Kidney epithelial cell (primary cell): ENCODE results near the gene SIX2. TPM values are rescaled to one million over a fixed set of nuclear protein-coding genes. Genes with fewer than 3 reads are reported as not detected.
"Not testable (repeated sequence)": the region's sequence is repeated elsewhere in the genome, so short reads cannot be mapped to it uniquely, and the experiment has no call there.

ENCODE experiments used
- DNase-seq: peaks from one replicate; pipeline ENCODE4 v3.0.0-alpha.2; 2010; ENCODE audit warnings: low read depth
- H3K27me3 ChIP-seq: 2 replicates; pipeline ENCODE4 v1.6.0; 2011; ENCODE audit warnings: low read length; ENCODE audit not compliant: control insufficient read depth, insufficient read depth
- H3K36me3 ChIP-seq: 2 replicates; pipeline ENCODE4 v1.5.1; 2011; ENCODE audit warnings: low read length; ENCODE audit not compliant: control insufficient read depth, insufficient read depth
- H3K4me3 ChIP-seq: 2 replicates; pipeline ENCODE4 v1.5.1; 2011; ENCODE audit warnings: low read depth, mild to moderate bottlenecking, control low read depth, low read length
- total RNA-seq: library from RNA; depleted of rRNA; stranded (reverse); fragments of >200 nt; gene quantifications from 2 replicates; pipeline ENCODE4 v1.2.3, GENCODE V29; 2015
- TF ChIP-seq, protein P1 (sequence below): IDR thresholded peaks from 2 replicates; pipeline ENCODE4 v1.5.1; 2011; ENCODE audit warnings: mild to moderate bottlenecking, moderate library complexity, low read length, control low read depth, inconsistent platforms; ENCODE audit not compliant: insufficient read depth, poor library complexity, severe bottlenecking

The SIX2 gene
- total RNA-seq, 1 donor from 2014 or later = 0.96 TPM

GRCh38 chr2:45040786-45041185, 31.5 kb upstream of the SIX2 start:
- Histone ChIP-seq H3K36me3 (no peaks in the 10 kb centered on the region), H3K4me3 (no peak overlapping the region), H3K27me3 (peaks cover 14% of the 10 kb centered on the region)
- DNase-seq = no peak
- TF ChIP-seq, protein P1, sequence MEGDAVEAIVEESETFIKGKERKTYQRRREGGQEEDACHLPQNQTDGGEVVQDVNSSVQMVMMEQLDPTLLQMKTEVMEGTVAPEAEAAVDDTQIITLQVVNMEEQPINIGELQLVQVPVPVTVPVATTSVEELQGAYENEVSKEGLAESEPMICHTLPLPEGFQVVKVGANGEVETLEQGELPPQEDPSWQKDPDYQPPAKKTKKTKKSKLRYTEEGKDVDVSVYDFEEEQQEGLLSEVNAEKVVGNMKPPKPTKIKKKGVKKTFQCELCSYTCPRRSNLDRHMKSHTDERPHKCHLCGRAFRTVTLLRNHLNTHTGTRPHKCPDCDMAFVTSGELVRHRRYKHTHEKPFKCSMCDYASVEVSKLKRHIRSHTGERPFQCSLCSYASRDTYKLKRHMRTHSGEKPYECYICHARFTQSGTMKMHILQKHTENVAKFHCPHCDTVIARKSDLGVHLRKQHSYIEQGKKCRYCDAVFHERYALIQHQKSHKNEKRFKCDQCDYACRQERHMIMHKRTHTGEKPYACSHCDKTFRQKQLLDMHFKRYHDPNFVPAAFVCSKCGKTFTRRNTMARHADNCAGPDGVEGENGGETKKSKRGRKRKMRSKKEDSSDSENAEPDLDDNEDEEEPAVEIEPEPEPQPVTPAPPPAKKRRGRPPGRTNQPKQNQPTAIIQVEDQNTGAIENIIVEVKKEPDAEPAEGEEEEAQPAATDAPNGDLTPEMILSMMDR = no peak

DNA sequence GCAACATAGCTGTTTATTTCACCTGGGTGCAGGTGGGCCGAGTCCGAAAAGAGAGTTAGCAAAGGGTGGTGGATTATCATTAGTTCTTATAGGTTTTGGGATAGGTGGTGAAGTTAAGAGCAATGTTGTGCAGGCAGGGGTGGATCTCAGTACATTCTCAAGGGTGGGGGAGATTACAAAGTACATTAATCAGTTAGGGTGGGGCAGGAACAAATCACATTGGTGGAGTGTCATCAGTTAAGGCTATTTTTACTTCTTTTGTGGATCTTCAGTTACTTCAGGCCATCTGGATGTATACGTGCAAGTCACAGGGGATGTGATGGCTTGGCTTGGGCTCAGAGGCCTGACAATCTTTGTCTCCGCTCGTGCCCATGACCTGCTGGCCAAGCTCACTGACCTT, 30.6 kb upstream of the SIX2 start:
- not testable (repeated sequence) for H3K4me3 ChIP-seq, DNase-seq, H3K36me3 ChIP-seq
- peaks cover 14% of the 10 kb centered on the region for H3K27me3 ChIP-seq

GRCh38 chr2:45038861-45039260, 29.6 kb upstream of the SIX2 start:
- DNase-seq, H3K4me3 ChIP-seq, H3K36me3 ChIP-seq: not testable (repeated sequence)

GRCh38 chr2:45033302-45033701, 24.1 kb upstream of the SIX2 start:
- TF ChIP-seq, protein P1 = no peak
- Histone ChIP-seq H3K27me3 (no peaks in the 10 kb centered on the region), H3K36me3 (no peaks in the 10 kb centered on the region), H3K4me3 (no peak overlapping the region)
- DNase-seq = no peak

More at GRCh38 chr2:45038861-45039260, 29.6 kb upstream of the SIX2 start:
- peaks cover 11% of the 10 kb centered on the region for H3K27me3 ChIP-seq

- H3K36me3 ChIP-seq = no peaks in the 10 kb centered on the region
- no peak overlapping the region for H3K4me3 ChIP-seq
- no peaks in the 10 kb centered on the region for H3K27me3 ChIP-seq
- TF ChIP-seq, protein P1 = no peak
- no peak for DNase-seq
Measured at GRCh38 chr2:45031028-45031427, 21.8 kb upstream of the SIX2 start.

DNA sequence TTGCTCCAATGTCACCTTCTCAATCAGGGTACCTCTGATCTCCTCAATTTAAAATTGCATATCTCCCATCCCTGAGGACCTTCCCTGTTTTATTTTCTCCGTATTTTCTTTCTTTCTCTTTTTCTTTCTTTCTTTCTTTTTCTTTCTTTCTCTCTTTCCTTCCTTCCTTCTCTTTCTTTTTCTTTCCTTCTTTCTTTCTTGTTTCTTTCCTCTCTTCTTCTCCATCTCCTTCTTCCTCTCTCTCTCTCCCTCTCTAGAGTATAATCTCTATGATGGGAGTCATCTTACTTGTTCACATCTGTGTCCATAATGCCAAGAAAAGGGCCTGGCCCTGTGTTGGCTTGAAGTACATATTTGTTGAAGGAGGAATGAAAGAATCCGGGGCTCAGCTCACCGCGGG, 21.3 kb upstream of the SIX2 start:
- no peak for DNase-seq
- no peak overlapping the region for H3K4me3 ChIP-seq
- TF ChIP-seq, protein P1 = no peak

GRCh38 chr2:45029215-45029614, 20.0 kb upstream of the SIX2 start:
- TF ChIP-seq, protein P1 = no peak
- Histone ChIP-seq H3K36me3 (no peaks in the 10 kb centered on the region), H3K27me3 (no peaks in the 10 kb centered on the region), H3K4me3 (no peak overlapping the region)
- DNase-seq = no peak

More for the DNA sequence above, 21.3 kb upstream of the SIX2 start:
- H3K27me3 ChIP-seq = no peaks in the 10 kb centered on the region
- no peaks in the 10 kb centered on the region for H3K36me3 ChIP-seq
